NOMO-1 treated with dmso at 0.1 percent for 144 hours (cell line): ENCODE measurements around the gene ZNF90.
"Not testable (repeated sequence)": the region's sequence is repeated elsewhere in the genome, so short reads cannot be mapped to it uniquely, and the experiment has no call there.

Experiments used
- DNase-seq: peaks from one replicate; lab custom pipeline; 2025; ENCODE audit not compliant: unreplicated experiment; lab: John Stamatoyannopoulos, UW

The ZNF90 gene

GRCh38 chr19:20077791-20078463 is at the start of gene ZNF90:
Gene ZNF90, plus strand, starts transcription at chr19:20078000. Its CDS starts 133 bp downstream, at chr19:20078133.
- DNase-seq: no peak

GRCh38 chr19:20028611-20029010 is 49.2 kb upstream of the ZNF90 start:
- DNase-seq: no peak

GRCh38 chr19:20035935-20036334 is 41.9 kb upstream of the ZNF90 start:
- no peak for DNase-seq

GRCh38 chr19:20038358-20039202 is 39.2 kb upstream of the ZNF90 start:
- DNase-seq: no peak

- DNase-seq: no peak
Observed at GRCh38 chr19:20039203-20039723, 38.5 kb upstream of the ZNF90 start, which contains the start of gene ZNF682. Gene ZNF682, minus strand, starts transcription at chr19:20039505. Its CDS starts 160 bp downstream, at chr19:20039345.

- DNase-seq: no peak
Observed at GRCh38 chr19:20044663-20045062, 33.1 kb upstream of the ZNF90 start.

- not testable (repeated sequence) for DNase-seq
Observed at GRCh38 chr19:20045742-20046141, 32.1 kb upstream of the ZNF90 start.

GRCh38 chr19:20051841-20052768 is 25.7 kb upstream of the ZNF90 start:
- no peak for DNase-seq

- DNase-seq: not testable (repeated sequence)
Observed at GRCh38 chr19:20058738-20059137, 19.1 kb upstream of the ZNF90 start.

- no peak for DNase-seq
Observed at GRCh38 chr19:20060282-20060681, 17.5 kb upstream of the ZNF90 start.

GRCh38 chr19:20066861-20067260 is 10.9 kb upstream of the ZNF90 start:
- no peak for DNase-seq

- DNase-seq: no peak
Observed at GRCh38 chr19:20067943-20068342, 9.9 kb upstream of the ZNF90 start.

GRCh38 chr19:20068559-20068958 is 9.2 kb upstream of the ZNF90 start:
- DNase-seq: not testable (repeated sequence)

- no peak for DNase-seq
Observed at GRCh38 chr19:20070691-20071090, 7.1 kb upstream of the ZNF90 start.

- no peak for DNase-seq
Observed at GRCh38 chr19:20072936-20073335, 4.9 kb upstream of the ZNF90 start.

- DNase-seq: no peak
Observed at GRCh38 chr19:20078581-20079031, 806 bp downstream of the ZNF90 start.

- DNase-seq: no peak
Observed at GRCh38 chr19:20079476-20079875, 1.7 kb downstream of the ZNF90 start.

- no peak for DNase-seq
Observed at GRCh38 chr19:20080656-20081055, 2.9 kb downstream of the ZNF90 start.

GRCh38 chr19:20082232-20082833 is 4.5 kb downstream of the ZNF90 start:
- not testable (repeated sequence) for DNase-seq

GRCh38 chr19:20082876-20083275 is 5.1 kb downstream of the ZNF90 start:
- not testable (repeated sequence) for DNase-seq
